Mucosa of descending colon (tissue), 3 donors: ENCODE measurements around the gene FPR3. TPM values are rescaled to one million over a fixed set of nuclear protein-coding genes. Genes with fewer than 3 reads are reported as not detected.
A peak's percentile ranks its signal among the peaks of the same experiment; 100 is the strongest.

Experiments
- ATAC-seq: fragments of 200-7000 bp; cut with Tn5 transposase; one replicate; pipeline ENCODE4 v1.9.1; 2020; ENCODE audit warnings: mild to moderate bottlenecking, moderate library complexity
- DNase-seq, 3 donors: peaks; one replicate each; pipeline ENCODE4 v3.0.0-alpha.2; 2020
- H3K36me3 ChIP-seq: fragments of 200-600 bp; one replicate; pipeline ENCODE4 v1.8.0; 2021; ENCODE audit warnings: low read depth, mild to moderate bottlenecking
- H3K4me1 ChIP-seq: fragments of 200-600 bp; one replicate; pipeline ENCODE4 v1.8.0; 2021; ENCODE audit warnings: low read depth, mild to moderate bottlenecking
- H3K4me3 ChIP-seq: fragments of 200-600 bp; one replicate; pipeline ENCODE4 v1.8.0; 2021; ENCODE audit warnings: mild to moderate bottlenecking
- H3K9me3 ChIP-seq: fragments of 200-600 bp; one replicate; pipeline ENCODE4 v1.8.0; 2021; ENCODE audit warnings: mild to moderate bottlenecking
- CTCF ChIP-seq: fragments of 200-600 bp; IDR thresholded peaks from one replicate; pipeline ENCODE4 v1.8.0; 2022; ENCODE audit warnings: antibody characterized with exemption, mild to moderate bottlenecking
- intact Hi-C, 2 donors: fragments of 100-400 bp; cut with DNase I in 1 of 2; cut with micrococcal nuclease in 1 of 2; formaldehyde crosslinking; loops; one replicate each; pipeline versions ENCODE4 v1.11.0 to v1.11.1; 2022; cut with DNase I, micrococcal nuclease
- total RNA-seq, 3 donors: library from RNA; stranded (reverse); fragmentation: NEBNext Ultra II Directional in 2 of 3; extraction: Animal tissue kit (Norgen Biotek cat#: 25700) in 2 of 3; gene quantifications; one replicate each; pipeline versions ENCODE4 v1.2.1 to v1.2.4, GENCODE V29; 2021 to 2023
- donor health status: DM: no; HTN: no; CAD: no; lungs with moderate emphysema.
- donor health status: DM: no; HTN: no; CAD: no.
- donor health status: DM: no; HTN: yes; CAD: no.

Gene FPR3
- total RNA-seq, 3 donors from 2014 or later, result 3.6 to 9.8 (median 7.4) TPM

DNA sequence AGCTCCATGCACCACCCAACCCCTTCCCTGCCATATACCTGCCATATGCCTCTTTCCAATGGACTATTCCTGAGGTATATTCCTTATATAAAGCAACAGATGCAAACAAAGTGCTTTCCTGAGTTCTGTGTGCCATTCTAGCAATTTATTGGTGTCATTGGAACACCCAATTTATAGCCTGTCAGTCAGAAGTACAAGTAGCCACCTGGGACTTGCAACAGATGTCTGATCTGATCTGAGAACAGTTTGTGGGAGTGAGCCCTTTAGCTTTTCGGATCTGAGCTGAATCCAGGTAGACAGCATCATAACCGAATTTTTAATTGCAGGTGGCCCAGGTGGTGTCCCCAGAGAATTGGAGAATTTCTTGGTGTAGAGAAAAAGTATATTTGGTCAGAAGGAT is 963 bp upstream of the FPR3 start:
- H3K9me3 ChIP-seq, result no peaks in the 10 kb centered on the region
- H3K36me3 ChIP-seq, result no peaks in the 10 kb centered on the region
- no peak for ATAC-seq
- H3K4me3 ChIP-seq, result no peak overlapping the region
- TF ChIP-seq CTCF, result no peak
- intact Hi-C loops, result no loop called here
- DNase-seq, result no peak
- H3K4me1 ChIP-seq, result no peaks in the 10 kb centered on the region

GRCh38 chr19:51796195-51796679 is 1.3 kb downstream of the FPR3 start:
- ATAC-seq, result no peak

DNA sequence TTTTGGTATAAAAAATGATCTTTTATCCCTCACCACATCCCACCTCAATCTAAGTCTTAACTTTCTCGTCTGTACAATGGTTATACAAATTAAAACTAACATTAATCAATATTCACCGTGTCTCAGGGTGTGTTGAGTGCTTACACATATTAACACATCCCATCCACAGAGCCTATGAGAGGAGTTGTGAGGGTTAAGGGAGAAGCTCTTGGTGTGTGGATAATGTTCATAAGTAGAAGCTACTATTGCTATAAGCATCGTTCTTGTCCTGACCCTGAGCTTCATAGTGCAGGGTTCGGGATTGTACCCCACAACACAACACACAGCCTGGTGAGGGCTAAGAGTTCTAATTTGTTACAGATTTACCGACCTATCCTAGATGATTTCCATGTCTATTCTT is 2.5 kb downstream of the FPR3 start:
- no peak for TF ChIP-seq CTCF
- no peak for DNase-seq
- H3K4me3 ChIP-seq, result no peak overlapping the region

More at GRCh38 chr19:51796195-51796679, 1.3 kb downstream of the FPR3 start:
- Histone ChIP-seq H3K4me1 (no peaks in the 10 kb centered on the region), H3K4me3 (no peak overlapping the region), H3K9me3 (peaks cover 11% of the 10 kb centered on the region), H3K36me3 (no peaks in the 10 kb centered on the region)
- peak in 1 of 3 donors; percentile 21 for DNase-seq
- intact Hi-C loops, result no loop called here
- TF ChIP-seq CTCF, result no peak

DNA sequence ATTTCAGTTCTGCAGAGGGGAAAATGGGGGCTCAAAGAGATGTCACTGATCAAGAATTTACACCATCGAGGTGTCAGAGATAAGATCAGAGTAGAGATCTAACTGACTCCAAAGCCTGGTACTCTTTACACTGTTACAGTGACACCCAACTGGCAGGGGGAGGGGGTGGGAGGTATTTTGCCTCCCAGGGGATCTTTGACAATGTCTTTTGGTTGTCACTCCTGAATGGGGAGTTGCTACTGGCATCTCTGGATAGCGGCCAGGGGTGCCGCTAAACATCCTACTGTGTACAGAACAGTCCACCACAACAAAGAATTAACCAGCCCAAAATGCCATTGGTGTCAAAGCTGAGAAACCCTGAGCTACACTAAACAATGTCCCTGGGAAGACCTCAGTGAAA is 3.1 kb downstream of the FPR3 start:
- Histone ChIP-seq H3K4me1 (no peaks in the 10 kb centered on the region), H3K4me3 (no peak overlapping the region), H3K9me3 (peaks cover 11% of the 10 kb centered on the region), H3K36me3 (no peaks in the 10 kb centered on the region)
- intact Hi-C loops, result no loop called here
- no peak for TF ChIP-seq CTCF
- ATAC-seq (no peak), DNase-seq (no peak)

More for the DNA sequence above, 2.5 kb downstream of the FPR3 start:
- ATAC-seq, result no peak
- H3K9me3 ChIP-seq, result peaks cover 11% of the 10 kb centered on the region
- no peaks in the 10 kb centered on the region for H3K36me3 ChIP-seq
- intact Hi-C loops, result no loop called here
- H3K4me1 ChIP-seq, result no peaks in the 10 kb centered on the region

DNA sequence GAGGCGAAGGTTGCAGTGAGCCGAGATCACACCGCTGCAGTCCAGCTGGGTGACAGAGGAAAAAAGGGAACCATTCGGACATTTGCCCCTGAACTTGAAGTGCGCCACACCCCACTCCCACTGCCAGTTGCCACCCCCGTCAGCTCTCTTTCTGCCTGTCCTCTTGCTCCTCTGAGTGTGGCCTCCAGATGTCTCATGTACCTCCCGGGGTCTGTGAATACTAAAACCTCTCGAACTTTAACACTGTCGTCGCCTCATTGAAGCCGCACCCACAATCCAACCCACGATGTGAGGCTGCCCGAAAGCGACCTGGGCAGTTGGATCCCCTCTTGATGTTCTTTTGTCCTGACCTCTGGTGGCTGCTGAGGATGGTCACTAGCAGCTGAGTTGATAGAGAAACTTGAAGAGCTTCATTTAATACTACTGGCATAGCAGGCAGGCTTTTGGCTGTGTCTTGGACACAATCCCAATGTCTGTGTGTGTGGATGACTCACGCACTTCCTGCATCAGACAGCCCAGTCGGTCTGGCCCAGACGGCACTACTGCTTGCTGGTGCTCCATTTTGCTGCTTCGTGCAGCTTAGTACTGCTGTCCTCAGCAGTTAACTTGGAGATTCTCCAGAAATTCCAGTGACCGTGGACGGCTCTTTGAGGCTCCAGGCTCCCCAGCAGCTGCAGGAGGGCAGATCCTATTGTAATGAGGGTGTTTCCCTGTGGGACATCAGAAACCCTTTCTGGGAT is 4.2 kb downstream of the FPR3 start:
- peak; percentile 87 for ATAC-seq
- Histone ChIP-seq H3K4me3 (no peak overlapping the region), H3K4me1 (no peaks in the 10 kb centered on the region), H3K36me3 (no peaks in the 10 kb centered on the region), H3K9me3 (peaks cover 11% of the 10 kb centered on the region)
- peak; percentile 41 to 80 (median 59) for DNase-seq
- TF ChIP-seq CTCF, result no peak
- intact Hi-C loops, result no loop called here
